ENCODE measurements around the gene ASAP3. TPM values are rescaled to one million over a fixed set of nuclear protein-coding genes. Genes with fewer than 3 reads are reported as not detected.
A peak's percentile ranks its signal among the peaks of the same experiment; 100 is the strongest.

The ASAP3 gene
- total and polyA plus RNA-seq, 8 donors = 35.2 to 51.6 (median 44.9) TPM

DNA sequence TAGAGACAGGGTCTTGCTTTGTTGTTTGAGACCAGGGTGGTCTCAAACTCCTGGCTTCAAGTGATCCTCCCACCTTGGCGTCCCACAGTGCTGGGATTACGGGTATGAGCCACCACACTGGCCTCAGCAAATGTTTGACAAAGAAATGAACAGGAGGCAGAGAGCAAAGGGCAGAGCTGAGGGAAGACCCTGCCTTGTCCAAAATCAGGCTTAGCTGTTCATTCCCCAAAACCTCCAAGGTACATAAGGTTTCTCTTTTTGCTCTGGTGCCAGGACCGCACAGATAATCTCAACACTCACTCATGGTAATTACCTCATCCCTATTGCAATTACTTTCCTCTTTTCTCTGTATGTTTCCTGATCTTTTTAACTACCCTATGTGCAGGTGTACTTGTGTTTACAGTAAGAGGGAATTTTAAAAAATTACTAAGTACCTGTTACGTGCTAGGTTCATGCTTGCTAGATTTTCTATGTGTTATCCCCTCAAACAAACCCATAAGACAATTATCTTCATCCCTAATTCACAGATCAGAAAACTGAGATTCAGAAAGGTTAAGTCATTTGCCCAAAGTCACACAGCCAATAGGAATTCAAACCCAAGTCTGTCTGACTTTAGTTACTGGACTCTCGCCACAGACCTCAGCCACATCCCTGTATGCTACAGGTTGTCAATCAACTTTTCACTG is 11.5 kb downstream of the ASAP3 start:
- H3K27ac ChIP-seq = no peak overlapping the region
- intact Hi-C loops (cut with DNase I) = no loop called here
- no peaks in the 10 kb centered on the region for H3K27me3 ChIP-seq
- no peak for DNase-seq
- no peaks in the 10 kb centered on the region for H3K36me3 ChIP-seq
- no peak for ATAC-seq
- peaks cover 4 to 7% of the 10 kb centered on the region in 2 donors for H3K4me1 ChIP-seq
- H3K9me3 ChIP-seq = no peaks in the 10 kb centered on the region
- no peak overlapping the region for H3K4me3 ChIP-seq
- TF ChIP-seq, protein P1, sequence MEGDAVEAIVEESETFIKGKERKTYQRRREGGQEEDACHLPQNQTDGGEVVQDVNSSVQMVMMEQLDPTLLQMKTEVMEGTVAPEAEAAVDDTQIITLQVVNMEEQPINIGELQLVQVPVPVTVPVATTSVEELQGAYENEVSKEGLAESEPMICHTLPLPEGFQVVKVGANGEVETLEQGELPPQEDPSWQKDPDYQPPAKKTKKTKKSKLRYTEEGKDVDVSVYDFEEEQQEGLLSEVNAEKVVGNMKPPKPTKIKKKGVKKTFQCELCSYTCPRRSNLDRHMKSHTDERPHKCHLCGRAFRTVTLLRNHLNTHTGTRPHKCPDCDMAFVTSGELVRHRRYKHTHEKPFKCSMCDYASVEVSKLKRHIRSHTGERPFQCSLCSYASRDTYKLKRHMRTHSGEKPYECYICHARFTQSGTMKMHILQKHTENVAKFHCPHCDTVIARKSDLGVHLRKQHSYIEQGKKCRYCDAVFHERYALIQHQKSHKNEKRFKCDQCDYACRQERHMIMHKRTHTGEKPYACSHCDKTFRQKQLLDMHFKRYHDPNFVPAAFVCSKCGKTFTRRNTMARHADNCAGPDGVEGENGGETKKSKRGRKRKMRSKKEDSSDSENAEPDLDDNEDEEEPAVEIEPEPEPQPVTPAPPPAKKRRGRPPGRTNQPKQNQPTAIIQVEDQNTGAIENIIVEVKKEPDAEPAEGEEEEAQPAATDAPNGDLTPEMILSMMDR (IDR thresholded peaks at IDR 0.05) = no peak

DNA sequence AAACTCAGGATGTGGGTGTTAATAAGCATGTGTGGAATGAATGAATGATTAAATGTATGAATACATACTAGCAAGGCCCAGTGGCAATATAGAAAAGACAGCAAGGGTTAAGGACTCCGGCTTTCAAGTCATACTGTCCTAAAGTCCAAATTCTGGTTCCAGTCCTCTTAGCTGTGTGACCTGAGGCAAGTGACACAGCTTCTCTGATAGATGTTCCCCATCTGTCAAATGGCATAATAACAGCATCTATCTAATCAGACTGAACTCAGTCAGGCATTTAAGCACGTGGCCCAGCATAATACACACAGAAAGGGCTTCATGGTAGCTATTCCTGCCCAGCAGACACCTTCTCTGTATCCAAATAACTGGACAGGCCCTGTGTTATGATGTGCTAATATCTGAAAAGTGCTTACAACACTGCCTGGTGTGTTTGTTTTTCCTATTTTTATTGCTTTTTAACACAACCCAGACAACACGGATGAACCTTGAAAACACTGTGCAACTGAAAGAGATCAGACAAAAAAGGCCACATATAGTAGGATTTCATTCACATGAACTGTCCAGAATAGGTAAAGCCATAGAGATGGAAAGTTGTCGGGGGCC is 12.4 kb downstream of the ASAP3 start:
- intact Hi-C loops (cut with DNase I) = no loop called here
- Histone ChIP-seq H3K27me3 (no peaks in the 10 kb centered on the region), H3K27ac (no peak overlapping the region), H3K4me3 (no peak overlapping the region), H3K36me3 (no peaks in the 10 kb centered on the region), H3K9me3 (no peaks in the 10 kb centered on the region), H3K4me1 (peaks cover 4 to 7% of the 10 kb centered on the region in 2 donors)
- TF ChIP-seq, protein P1 (IDR thresholded peaks at IDR 0.05) = no peak
- ATAC-seq = no peak
- DNase-seq = no peak

DNA sequence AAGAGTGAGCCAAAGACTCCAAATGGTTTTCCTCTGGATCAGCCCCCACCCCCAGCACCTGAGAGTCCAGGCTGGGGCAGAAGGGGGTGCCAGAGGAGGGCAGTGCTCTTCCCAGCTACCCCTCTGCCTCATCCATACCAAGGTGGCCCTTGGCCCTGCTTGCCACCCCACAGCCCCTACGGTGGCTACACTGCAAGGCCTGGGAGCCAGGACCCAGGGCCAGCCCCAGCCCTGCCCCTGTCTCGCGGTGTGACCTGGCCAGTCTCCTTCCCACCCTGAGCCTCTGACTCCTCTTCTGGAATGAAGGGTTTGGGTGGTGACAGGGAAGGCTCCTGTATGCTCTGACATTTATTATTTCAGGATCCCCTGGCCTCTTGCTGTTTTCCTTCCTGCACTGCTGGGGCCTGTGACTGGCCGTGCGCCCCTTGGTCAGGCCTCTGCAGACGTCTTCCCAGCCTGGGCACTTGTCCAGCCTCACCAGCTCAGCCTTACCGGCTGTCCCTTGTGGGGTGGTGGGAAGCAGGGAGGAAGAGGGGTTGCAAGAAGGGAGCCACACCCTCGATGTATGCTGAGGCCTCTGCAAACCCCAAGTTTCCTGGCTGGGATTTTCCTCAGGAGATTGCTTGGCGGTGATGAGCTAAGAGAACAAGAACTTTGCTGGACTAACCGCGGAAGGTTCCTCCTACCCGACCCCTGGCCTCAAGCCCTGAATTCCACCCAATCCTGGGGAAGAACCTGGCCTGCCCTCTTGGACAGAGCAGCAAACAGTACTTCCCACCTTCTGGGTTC is 13.5 kb downstream of the ASAP3 start:
- Histone ChIP-seq H3K9me3 (no peaks in the 10 kb centered on the region), H3K4me3 (no peak overlapping the region), H3K4me1 (peaks cover 4 to 7% of the 10 kb centered on the region in 2 donors), H3K36me3 (no peaks in the 10 kb centered on the region), H3K27me3 (no peaks in the 10 kb centered on the region), H3K27ac (peak overlapping the region in 1 of 2 donors; percentile 24)
- ATAC-seq (peak; percentile 49), DNase-seq (peak in 1 of 4 donors; percentile 49)
- intact Hi-C loops (cut with DNase I) = no loop called here
- TF ChIP-seq, protein P1 (IDR thresholded peaks at IDR 0.05) = no peak

DNA sequence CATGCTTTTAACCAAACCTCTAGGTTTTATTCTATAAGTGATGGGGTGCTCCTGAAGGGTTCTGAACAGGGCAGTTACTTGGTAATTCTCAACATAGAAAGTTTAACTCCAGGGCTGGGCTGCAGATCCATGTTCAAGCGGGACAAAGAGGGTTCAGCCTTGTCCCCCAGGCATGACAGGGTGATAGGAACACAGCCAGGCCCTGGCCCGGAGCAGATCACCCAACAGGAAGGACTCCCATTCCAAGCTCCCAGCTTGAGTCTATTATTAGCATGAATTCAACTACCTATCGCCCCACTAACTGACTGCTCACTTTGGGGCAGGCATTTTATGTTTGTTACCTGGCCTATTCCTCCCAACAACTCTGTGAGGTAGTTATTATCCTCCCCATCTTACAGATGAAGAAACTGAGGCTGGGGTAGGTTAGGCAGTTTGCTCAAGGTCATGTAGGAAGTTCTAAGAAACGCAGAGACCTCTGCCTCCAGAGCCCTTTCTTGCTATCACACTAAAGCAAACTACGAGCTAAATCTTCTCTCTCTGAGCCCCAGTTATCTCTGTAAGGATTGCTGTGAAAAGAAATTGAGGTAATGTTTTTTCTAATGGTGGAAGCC is 14.5 kb downstream of the ASAP3 start:
- intact Hi-C loops (cut with DNase I) = no loop called here
- ATAC-seq (no peak), DNase-seq (no peak)
- no peak overlapping the region for H3K27ac ChIP-seq
- TF ChIP-seq, protein P1 (IDR thresholded peaks at IDR 0.05) = no peak
- H3K36me3 ChIP-seq = no peaks in the 10 kb centered on the region
- peaks cover 0 to 7% of the 10 kb centered on the region in 2 donors for H3K4me1 ChIP-seq
- H3K27me3 ChIP-seq = no peaks in the 10 kb centered on the region
- H3K4me3 ChIP-seq = no peak overlapping the region
- no peaks in the 10 kb centered on the region for H3K9me3 ChIP-seq

All from left lung (tissue), 10 donors.